Measurements from ENCODE around the gene ACAD10. TPM values are rescaled to one million over a fixed set of nuclear protein-coding genes. Genes with fewer than 3 reads are reported as not detected.

ACAD10 gene
- total and polyA plus RNA-seq, 2 of the 13 experiments (the other 11 are each of a cell fraction or from before 2014, with no cell fraction given): 15.2 to 16.3 TPM

- TF ChIP-seq AFF4 (CRISPR knock-in tag; IDR thresholded peaks at IDR 0.05): 0 out of 2 replicates have a peak, but pooled peaks have one; percentile 70
- no peak for TF ChIP-seq KLF9 (CRISPR knock-in tag; IDR thresholded peaks at IDR 0.05; ENCODE audit: low read depth)
- TF ChIP-seq ARHGAP35 (CRISPR knock-in tag; IDR thresholded peaks at IDR 0.05; ENCODE audit: borderline replicate concordance): no peak
- no peak for TF ChIP-seq ZNF720 (CRISPR knock-in tag; IDR thresholded peaks at IDR 0.05)
- 0 out of 2 replicates have a peak, but pooled peaks have one; percentile 51 for TF ChIP-seq IKZF5 (CRISPR knock-in tag; IDR thresholded peaks at IDR 0.05)
- peak; percentile 63; the same call in 1 of the 2 replicates for TF ChIP-seq E2F5 (CRISPR knock-in tag; conservative IDR thresholded peaks at IDR 0.05)
- no peak for TF ChIP-seq USF2 (IDR thresholded peaks at IDR 0.05; ENCODE audit: low read depth, low read length)
- TF ChIP-seq USF2 (CRISPR knock-in tag; IDR thresholded peaks at IDR 0.05; ENCODE audit: borderline replicate concordance): no peak
- no peak for TF ChIP-seq ONECUT2 (CRISPR knock-in tag; IDR thresholded peaks at IDR 0.05)
- TF ChIP-seq CC2D1A (CRISPR knock-in tag; IDR thresholded peaks at IDR 0.05): no peak
- no peak for TF ChIP-seq NBN (conservative IDR thresholded peaks at IDR 0.05)
- no peak for TF ChIP-seq ZBTB49 (CRISPR knock-in tag; IDR thresholded peaks at IDR 0.05; ENCODE audit: borderline replicate concordance)
- peak; percentile 85; the same call in 1 of the 2 replicates for TF ChIP-seq ZSCAN20 (CRISPR knock-in tag; IDR thresholded peaks at IDR 0.05; ENCODE audit: borderline replicate concordance)
- TF ChIP-seq YY1 (IDR thresholded peaks at IDR 0.05; ENCODE audit: insufficient read depth, insufficient replicate concordance, low read depth, low read length): peak; percentile 20
- TF ChIP-seq E2F1 (CRISPR knock-in tag; IDR thresholded peaks at IDR 0.05): no peak
Measured at GRCh38 chr12:111766608-111767361, 80.9 kb downstream of the ACAD10 start, which contains the start of gene ALDH2 (continued).

Data from HepG2 (cell line).